GM12878 (cell line): ENCODE measurements around the gene PNMT. TPM values are rescaled to one million over a fixed set of nuclear protein-coding genes. Genes with fewer than 3 reads are reported as not detected.

Experiments used
- CEBPB ChIP-seq, 2 experiments: fragments of 150-350 bp in 1 of 2; IDR thresholded peaks; 2 replicates each; pipeline ENCODE4 v1.6.1; 2012 to 2014; ENCODE audit warnings: low read depth in 2 of 2, low read length in 2 of 2, borderline replicate concordance in 1 of 2, inconsistent platforms in 1 of 2
- CREM ChIP-seq: IDR thresholded peaks from 2 replicates; pipeline ENCODE4 v1.6.1; 2014; ENCODE audit warnings: antibody characterized with exemption, low read depth
- EP300 ChIP-seq, 2 experiments: fragments of 150-350 bp in 1 of 2; IDR thresholded peaks; 2 replicates each; pipeline ENCODE4 v1.6.1; 2011 to 2012; ENCODE audit warnings: low read depth in 2 of 2, low read length in 2 of 2, borderline replicate concordance in 1 of 2, improper control_type of control experiment in 1 of 2, inconsistent platforms in 1 of 2; ENCODE audit not compliant: control insufficient read depth in 1 of 2
- IRF3 ChIP-seq: fragments of 450-650 bp; IDR thresholded peaks from 2 replicates; pipeline ENCODE4 v1.6.1; 2014; ENCODE audit warnings: mild to moderate bottlenecking
- KAT2A ChIP-seq: conservative IDR thresholded peaks from 2 replicates; pipeline ENCODE4 v1.6.1; 2011; ENCODE audit warnings: low read depth, low read length; ENCODE audit not compliant: control insufficient read depth
- NFYA ChIP-seq: IDR thresholded peaks from 2 replicates; pipeline ENCODE4 v1.6.1; 2011; ENCODE audit warnings: low read depth, mild to moderate bottlenecking, low read length, improper control_type of control experiment, borderline replicate concordance
- POLR2AphosphoS5 ChIP-seq: IDR thresholded peaks from 2 replicates; pipeline ENCODE4 v1.6.1; 2011; ENCODE audit warnings: mild to moderate bottlenecking, low read length, inconsistent platforms
- RFX5 ChIP-seq: IDR thresholded peaks from 2 replicates; pipeline ENCODE4 v1.6.1; 2011; ENCODE audit warnings: low read depth, low read length, improper control_type of control experiment
- SIX5 ChIP-seq: IDR thresholded peaks from 2 replicates; pipeline ENCODE4 v1.6.1; 2011; ENCODE audit warnings: mild to moderate bottlenecking, low read depth, low read length, moderate library complexity; ENCODE audit not compliant: severe bottlenecking
- SP1 ChIP-seq: IDR thresholded peaks from one replicate; pipeline ENCODE4 v1.6.1; 2011; ENCODE audit warnings: low read depth, low read length
- WRNIP1 ChIP-seq: IDR thresholded peaks from 2 replicates; pipeline ENCODE4 v1.6.1; 2011; ENCODE audit warnings: low read depth, low read length, improper control_type of control experiment, borderline replicate concordance
- ZBTB40 ChIP-seq: fragments of 450-650 bp; IDR thresholded peaks from 2 replicates; pipeline ENCODE4 v1.6.1; 2016; ENCODE audit warnings: mild to moderate bottlenecking, moderate library complexity, borderline replicate concordance
- ZNF207 ChIP-seq: fragments of 450-650 bp; IDR thresholded peaks from 2 replicates; pipeline ENCODE4 v1.6.1; 2014; ENCODE audit warnings: antibody characterized with exemption, mild to moderate bottlenecking, borderline replicate concordance
- ZNF24 ChIP-seq: fragments of 450-650 bp; IDR thresholded peaks from 2 replicates; pipeline ENCODE4 v1.6.1; 2017; ENCODE audit warnings: antibody characterized with exemption, mild to moderate bottlenecking
- ZNF592 ChIP-seq: fragments of 450-650 bp; IDR thresholded peaks from 2 replicates; pipeline ENCODE4 v1.6.1; 2017; ENCODE audit warnings: mild to moderate bottlenecking, moderate library complexity
- polyA plus RNA-seq, 11 experiments: library from polyadenylated mRNA; depleted of rRNA in 4 of 11; unstranded in 6 of 11; stranded (reverse) in 5 of 11; fragments of >200 nt; fragmentation: Nextera tagmentation in 4 of 11; fragmentation: Illumina TruSeq in 1 of 11; extraction: Ambion mirVana in 4 of 11; extraction: Trizol in 1 of 11; gene quantifications; 1 replicate in 1 of 11; 2 replicates in 10 of 11; pipeline versions ENCODE4 v1.2.1 to v1.2.3, GENCODE V29; 2011 to 2016; ENCODE audit warnings: inconsistent platforms in 2 of 11, missing spikeins in 2 of 11, low read depth in 1 of 11
- total RNA-seq, 4 experiments: library from RNA; depleted of rRNA in 3 of 4; stranded (reverse); fragments of >200 nt in 3 of 4; fragmentation: Illumina TruSeq in 1 of 4; extraction: Trizol in 1 of 4; gene quantifications; 2 replicates each; pipeline versions ENCODE4 v1.2.1 to v1.2.3, GENCODE V29; 2013 to 2021
- TF ChIP-seq, protein P1 (sequence below): fragments of 450-650 bp; IDR thresholded peaks from 2 replicates; pipeline ENCODE4 v1.6.1; 2017; ENCODE audit warnings: antibody characterized with exemption, mild to moderate bottlenecking, moderate library complexity

Gene PNMT
- total and polyA plus RNA-seq, 10 of the 15 experiments (the other 5 are each of a cell fraction or from before 2014, with no cell fraction given): not detected

DNA sequence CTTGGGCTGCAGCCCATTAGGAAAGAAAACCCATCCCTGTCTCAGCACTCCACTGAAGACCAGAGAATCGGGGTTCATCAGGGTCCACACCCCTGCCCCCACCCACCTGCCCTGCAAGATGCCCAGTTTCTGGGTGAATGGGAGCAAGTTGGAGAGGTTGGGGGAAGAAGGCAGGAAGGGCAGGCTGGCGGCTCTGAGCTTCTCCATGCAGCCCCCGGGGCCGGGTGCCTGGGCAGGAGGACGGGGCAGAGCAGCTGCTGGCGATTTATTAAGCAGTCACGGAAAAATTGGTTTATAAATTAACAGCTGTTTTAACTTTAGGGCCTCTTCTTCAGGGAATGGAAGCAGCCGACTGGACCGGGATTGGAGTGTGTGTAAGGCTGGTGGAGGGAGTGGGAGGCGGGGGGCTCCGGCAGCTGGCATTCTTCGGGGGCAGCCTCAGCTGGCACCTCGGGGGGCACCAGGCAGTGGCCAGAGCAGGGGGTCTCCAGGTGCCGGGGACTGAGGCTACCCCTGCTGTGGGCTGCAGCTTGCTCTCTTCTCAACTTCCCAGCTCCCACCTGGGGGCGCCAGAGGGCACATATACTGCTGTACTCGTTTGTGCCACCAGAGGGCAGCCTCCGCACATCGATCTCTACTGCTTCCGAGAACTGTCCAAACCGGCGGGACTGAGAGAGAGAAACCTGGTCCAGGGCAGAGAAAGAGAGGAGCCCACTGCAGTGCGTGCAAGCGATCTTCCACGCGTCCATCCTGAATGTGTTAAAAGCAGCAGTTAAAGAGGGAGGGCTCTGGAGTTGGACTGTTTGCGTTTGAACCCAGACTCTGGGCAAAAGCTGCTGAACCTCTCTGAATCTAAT, 46.5 kb upstream of the PNMT start (continued):
- TF ChIP-seq, protein P1, sequence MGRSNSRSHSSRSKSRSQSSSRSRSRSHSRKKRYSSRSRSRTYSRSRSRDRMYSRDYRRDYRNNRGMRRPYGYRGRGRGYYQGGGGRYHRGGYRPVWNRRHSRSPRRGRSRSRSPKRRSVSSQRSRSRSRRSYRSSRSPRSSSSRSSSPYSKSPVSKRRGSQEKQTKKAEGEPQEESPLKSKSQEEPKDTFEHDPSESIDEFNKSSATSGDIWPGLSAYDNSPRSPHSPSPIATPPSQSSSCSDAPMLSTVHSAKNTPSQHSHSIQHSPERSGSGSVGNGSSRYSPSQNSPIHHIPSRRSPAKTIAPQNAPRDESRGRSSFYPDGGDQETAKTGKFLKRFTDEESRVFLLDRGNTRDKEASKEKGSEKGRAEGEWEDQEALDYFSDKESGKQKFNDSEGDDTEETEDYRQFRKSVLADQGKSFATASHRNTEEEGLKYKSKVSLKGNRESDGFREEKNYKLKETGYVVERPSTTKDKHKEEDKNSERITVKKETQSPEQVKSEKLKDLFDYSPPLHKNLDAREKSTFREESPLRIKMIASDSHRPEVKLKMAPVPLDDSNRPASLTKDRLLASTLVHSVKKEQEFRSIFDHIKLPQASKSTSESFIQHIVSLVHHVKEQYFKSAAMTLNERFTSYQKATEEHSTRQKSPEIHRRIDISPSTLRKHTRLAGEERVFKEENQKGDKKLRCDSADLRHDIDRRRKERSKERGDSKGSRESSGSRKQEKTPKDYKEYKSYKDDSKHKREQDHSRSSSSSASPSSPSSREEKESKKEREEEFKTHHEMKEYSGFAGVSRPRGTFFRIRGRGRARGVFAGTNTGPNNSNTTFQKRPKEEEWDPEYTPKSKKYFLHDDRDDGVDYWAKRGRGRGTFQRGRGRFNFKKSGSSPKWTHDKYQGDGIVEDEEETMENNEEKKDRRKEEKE: no peak
- no peak for TF ChIP-seq ZNF207
- no peak for TF ChIP-seq WRNIP1
- TF ChIP-seq ZNF24: peak; percentile 66
- no peak for TF ChIP-seq CREM
- no peak for TF ChIP-seq ZBTB40
- TF ChIP-seq RFX5: 0 out of 2 replicates have a peak, but pooled peaks have one; percentile 17
- TF ChIP-seq IRF3: peak; percentile 49; the same call in 1 of the 2 replicates
- no peak for TF ChIP-seq KAT2A
- no peak for TF ChIP-seq EP300 (IDR thresholded peaks at IDR 0.05; ENCODE audit: borderline replicate concordance in 1 of 2, control insufficient read depth in 1 of 2, low read depth in 2 of 2, low read length in 2 of 2)
- TF ChIP-seq SP1: peak; percentile 27
- peak; percentile 65 for TF ChIP-seq NFYA
- no peak for TF ChIP-seq CEBPB (IDR thresholded peaks at IDR 0.05; ENCODE audit: borderline replicate concordance in 1 of 2, low read depth in 2 of 2, low read length in 2 of 2)
- peak; percentile 94 for TF ChIP-seq ZNF592
- no peak for TF ChIP-seq SIX5
- no peak for TF ChIP-seq POLR2AphosphoS5
